GM06990 (cell line): Measurements from ENCODE around the gene MAD1L1.

Experiments used
- DNase-seq: peaks from one replicate; pipeline ENCODE4 v3.0.0-alpha.2; 2011; ENCODE audit not compliant: insufficient read length; ENCODE audit errors: extremely low read depth
- H3K27me3 ChIP-seq: replicated peaks from 2 replicates; pipeline ENCODE4 v1.6.0; 2011; ENCODE audit warnings: low read length; ENCODE audit not compliant: control insufficient read depth, insufficient read depth
- H3K36me3 ChIP-seq: 2 replicates; pipeline ENCODE4 v1.5.1; 2011; ENCODE audit warnings: low read length; ENCODE audit not compliant: control insufficient read depth, insufficient read depth
- H3K4me3 ChIP-seq: replicated peaks from 2 replicates; pipeline ENCODE4 v1.5.1; 2011; ENCODE audit warnings: low read depth, mild to moderate bottlenecking, control low read depth, low read length
- TF ChIP-seq, protein P1 (sequence below): IDR thresholded peaks from 2 replicates; pipeline ENCODE4 v1.5.1; 2011; ENCODE audit warnings: low read length, control low read depth, mild to moderate bottlenecking, inconsistent platforms; ENCODE audit not compliant: insufficient read depth, poor library complexity, severe bottlenecking

MAD1L1 gene

DNA sequence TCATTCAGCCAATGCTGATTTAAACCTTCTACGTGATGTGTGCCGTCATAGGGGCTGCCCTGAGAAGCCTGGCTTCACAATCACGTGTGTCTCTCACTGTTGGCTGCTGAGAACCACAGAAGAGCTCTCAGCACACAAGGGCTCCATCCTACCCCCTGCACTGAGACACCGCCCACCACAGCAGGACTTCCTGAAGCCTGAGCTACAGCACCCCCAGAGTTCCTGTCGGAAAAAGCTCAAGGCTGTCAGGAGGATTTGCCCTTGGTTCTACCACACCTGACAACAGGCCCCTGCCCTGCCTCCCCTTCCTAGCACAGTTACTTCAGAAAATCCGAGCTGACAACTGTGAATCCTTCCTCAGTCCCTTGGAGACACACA lies 191.9 kb downstream of the MAD1L1 start:
- H3K27me3 ChIP-seq = no peaks in the 10 kb centered on the region
- no peak for DNase-seq
- no peak overlapping the region for H3K4me3 ChIP-seq

DNA sequence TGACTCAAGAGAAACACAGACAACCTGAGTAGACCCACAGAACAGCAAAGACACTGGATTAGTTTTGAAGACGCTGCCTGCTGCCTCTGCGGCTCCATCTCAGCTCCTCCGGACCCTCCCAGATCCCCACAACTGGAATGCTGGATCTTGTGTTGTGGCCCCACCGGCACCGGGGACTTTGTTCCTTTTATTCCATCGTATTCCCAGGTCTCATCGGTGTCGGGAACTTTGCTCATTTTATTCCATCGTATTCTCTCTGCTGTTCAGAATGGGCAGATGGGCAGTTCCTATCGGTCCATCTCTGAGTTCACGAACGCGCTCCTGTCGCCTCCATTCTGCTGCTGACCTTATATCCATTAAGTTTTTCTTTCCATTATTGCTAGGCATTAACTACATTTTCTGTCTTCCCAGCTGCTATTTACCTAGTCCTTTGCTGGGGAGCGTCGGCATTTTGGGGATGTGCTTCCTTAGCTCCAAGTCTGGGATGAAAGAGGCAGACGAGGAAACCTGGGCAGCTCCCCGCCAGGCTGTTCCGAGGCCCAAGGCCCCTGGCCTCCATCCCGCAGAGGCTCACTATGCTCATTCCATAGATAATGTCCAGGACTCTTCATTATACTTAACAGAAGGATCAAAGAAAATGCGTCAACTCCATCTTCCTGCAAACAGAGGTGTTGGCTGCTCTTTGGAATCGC lies 192.4 kb downstream of the MAD1L1 start:
- Histone ChIP-seq H3K36me3 (peaks cover 3% of the 10 kb centered on the region), H3K27me3 (no peaks in the 10 kb centered on the region), H3K4me3 (no peak overlapping the region)
- DNase-seq = no peak
- TF ChIP-seq, protein P1, sequence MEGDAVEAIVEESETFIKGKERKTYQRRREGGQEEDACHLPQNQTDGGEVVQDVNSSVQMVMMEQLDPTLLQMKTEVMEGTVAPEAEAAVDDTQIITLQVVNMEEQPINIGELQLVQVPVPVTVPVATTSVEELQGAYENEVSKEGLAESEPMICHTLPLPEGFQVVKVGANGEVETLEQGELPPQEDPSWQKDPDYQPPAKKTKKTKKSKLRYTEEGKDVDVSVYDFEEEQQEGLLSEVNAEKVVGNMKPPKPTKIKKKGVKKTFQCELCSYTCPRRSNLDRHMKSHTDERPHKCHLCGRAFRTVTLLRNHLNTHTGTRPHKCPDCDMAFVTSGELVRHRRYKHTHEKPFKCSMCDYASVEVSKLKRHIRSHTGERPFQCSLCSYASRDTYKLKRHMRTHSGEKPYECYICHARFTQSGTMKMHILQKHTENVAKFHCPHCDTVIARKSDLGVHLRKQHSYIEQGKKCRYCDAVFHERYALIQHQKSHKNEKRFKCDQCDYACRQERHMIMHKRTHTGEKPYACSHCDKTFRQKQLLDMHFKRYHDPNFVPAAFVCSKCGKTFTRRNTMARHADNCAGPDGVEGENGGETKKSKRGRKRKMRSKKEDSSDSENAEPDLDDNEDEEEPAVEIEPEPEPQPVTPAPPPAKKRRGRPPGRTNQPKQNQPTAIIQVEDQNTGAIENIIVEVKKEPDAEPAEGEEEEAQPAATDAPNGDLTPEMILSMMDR = no peak

More for the DNA sequence above, 191.9 kb downstream of the MAD1L1 start:
- H3K36me3 ChIP-seq = peaks cover 3% of the 10 kb centered on the region
- TF ChIP-seq, protein P1 = no peak

DNA sequence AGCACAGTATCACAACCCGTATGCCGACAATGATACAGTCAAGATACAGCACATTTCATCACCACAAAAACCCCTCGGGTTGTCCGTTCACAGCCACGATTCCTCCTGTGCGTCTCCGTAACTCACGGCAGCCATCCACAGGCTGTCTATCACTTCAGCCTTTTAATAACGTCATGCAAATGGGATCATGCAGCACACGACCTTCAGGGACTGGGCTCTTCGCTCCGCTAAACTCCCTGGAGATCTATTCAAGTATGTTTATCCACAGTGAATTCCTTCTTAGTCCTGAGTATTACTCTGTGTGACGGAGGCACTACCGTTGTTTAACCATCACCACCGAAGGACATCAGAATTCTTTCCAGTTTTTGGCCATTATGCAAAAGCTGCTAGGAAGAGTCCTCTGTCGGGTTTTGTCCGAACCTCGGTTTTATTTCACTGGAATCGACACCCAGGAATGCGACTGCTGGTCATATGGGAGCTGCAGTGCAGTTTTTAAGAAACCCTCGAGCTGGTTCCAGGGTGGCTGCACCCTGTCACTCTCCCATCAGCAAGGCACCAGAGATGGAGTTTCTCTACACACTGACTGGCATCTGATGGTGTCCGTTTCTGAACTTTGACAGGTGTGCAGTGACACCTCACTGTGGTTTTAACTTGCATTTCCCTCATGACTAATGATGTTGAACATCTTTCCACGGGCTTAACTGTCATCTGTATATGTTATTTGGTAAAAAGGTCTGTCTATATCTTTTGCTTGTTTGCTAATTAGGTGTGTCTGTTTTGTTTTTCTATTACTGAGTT lies 193.6 kb downstream of the MAD1L1 start:
- no peaks in the 10 kb centered on the region for H3K27me3 ChIP-seq
- H3K4me3 ChIP-seq = no peak overlapping the region
- H3K36me3 ChIP-seq = peaks cover 3% of the 10 kb centered on the region
- TF ChIP-seq, protein P1 = no peak
- no peak for DNase-seq

DNA sequence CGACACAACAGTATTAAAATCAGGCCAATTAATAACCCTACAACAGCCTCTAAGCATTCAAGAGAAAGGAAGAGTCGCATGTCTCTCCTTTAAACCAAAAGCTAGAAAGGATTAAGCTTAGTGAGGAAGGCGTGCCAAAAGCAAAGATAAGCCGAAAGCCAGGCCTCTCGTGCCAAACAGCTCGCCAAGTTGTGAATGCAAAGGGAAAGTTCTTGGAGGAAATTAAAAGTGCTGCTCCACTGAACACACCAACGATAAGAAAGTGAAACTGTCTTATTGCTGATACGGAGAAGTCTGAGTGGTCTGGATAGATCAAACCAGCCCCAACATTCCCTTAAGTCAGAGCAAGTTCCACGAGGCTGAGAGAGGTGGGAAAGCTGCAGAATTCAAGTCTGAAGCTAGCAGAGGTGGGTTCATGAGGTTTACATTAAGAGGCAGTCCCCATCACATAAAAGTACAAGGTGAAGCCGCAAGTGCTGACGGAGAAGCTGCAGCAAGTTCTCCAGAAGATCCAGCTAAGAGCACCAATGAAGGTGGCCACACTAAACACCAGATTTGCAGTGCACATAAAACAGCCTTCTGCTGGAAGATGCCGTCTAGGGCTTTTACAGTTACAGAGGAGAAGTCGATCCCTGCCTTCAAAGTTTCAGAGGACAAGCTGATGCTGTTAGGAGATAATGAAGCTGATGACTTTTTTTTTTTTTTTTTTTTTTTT lies 194.8 kb downstream of the MAD1L1 start:
- no peak for DNase-seq
- no peak overlapping the region for H3K4me3 ChIP-seq
- H3K36me3 ChIP-seq = peaks cover 1% of the 10 kb centered on the region
- TF ChIP-seq, protein P1 = no peak
- H3K27me3 ChIP-seq = no peaks in the 10 kb centered on the region

DNA sequence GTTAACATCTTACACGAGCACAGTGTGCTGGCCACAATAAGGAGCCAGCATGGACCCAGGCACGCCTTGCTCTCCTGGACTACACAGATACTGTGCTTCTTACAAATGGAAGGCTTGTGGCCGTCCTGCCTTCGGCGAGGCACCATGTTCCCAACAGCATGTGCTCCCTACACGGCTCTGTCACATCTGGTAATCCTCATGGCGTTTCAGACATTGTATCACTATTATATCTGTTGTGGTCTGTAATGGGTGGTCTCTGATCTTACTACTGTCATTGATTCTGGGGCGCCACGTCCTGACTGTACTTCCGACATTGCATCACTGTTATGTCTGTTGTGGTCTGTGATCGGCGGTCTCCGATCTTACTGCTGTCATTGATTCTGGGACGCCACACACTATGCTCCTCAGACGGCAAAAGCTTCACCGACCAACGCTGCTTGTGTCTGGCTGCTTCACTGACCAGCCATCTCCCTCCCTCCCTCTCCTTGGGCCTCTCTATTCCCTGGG lies 195.4 kb downstream of the MAD1L1 start:
- H3K4me3 ChIP-seq = no peak overlapping the region
- H3K27me3 ChIP-seq = no peaks in the 10 kb centered on the region
- TF ChIP-seq, protein P1 = no peak
- peaks cover 1% of the 10 kb centered on the region; the same call in 1 of the 2 replicates for H3K36me3 ChIP-seq
- no peak for DNase-seq
